Stimulated activated CD8-positive, alpha-beta memory T cell treated with anti-CD3 and anti-CD28 coated beads, Interleukin-12 subunit alpha, Interleukin-12 subunit beta, amount 100 ng/mL, for 24 hours (primary cell): ENCODE measurements around the gene MYO15B.

Source experiments
- DNase-seq: peaks from one replicate; pipeline ENCODE4 v3.0.0-alpha.2; 2020; ENCODE audit errors: extremely low read depth

Gene MYO15B

GRCh38 chr17:75665981-75666380 is 78.4 kb downstream of the MYO15B start:
- no peak for DNase-seq

DNA sequence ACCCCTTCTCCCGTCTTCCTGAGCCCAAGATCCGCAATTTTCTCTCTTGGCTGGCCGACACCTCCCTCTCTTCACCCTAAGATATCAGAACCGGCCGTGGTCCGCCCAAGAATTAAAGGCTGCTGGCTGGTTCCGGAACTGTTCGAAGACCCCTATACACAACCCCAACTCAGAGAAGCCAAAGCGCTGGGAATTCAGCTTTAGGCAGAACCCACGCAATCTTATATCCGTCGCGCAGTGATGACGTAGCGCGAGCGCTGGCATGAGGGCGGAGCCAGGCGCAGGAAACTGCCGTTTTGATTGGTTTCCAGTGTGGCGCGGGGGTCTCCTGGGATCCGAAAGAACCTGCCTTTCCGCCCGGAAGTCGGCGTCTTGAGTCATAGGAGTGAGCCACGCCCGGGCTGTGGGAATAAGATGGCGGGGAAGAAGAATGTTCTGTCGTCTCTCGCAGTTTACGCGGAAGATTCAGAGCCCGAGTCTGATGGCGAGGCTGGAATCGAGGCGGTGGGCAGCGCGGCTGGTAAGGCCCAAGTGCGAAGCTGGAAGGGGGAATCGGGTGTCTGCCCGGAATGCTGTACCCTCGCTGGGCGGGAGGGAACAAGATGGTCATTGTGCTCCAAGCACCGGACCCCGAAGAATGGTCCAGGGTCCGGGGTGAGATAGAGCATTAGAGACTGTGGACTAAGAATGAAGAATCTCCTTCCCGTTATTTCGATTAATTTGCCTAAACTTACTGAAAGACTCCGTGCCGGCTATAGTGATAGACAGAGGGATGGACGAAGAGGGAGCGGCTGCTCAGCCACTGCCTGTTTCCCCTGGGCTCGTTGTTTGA is 79.6 kb downstream of the MYO15B start, which contains the start of the genes RECQL5 and SAP30BP:
Gene RECQL5, minus strand, starts transcription at position 196 of the 832 bp plus-strand sequence. CDS start 597 bp downstream, outside the sequence.
Gene SAP30BP, plus strand, starts transcription at position 380 of the 832 bp plus-strand sequence. Its CDS starts 35 bp downstream, at position 415.
- DNase-seq, result peak; percentile 91

- DNase-seq, result no peak
Observed at GRCh38 chr17:75667825-75668224, 80.2 kb downstream of the MYO15B start.

DNA sequence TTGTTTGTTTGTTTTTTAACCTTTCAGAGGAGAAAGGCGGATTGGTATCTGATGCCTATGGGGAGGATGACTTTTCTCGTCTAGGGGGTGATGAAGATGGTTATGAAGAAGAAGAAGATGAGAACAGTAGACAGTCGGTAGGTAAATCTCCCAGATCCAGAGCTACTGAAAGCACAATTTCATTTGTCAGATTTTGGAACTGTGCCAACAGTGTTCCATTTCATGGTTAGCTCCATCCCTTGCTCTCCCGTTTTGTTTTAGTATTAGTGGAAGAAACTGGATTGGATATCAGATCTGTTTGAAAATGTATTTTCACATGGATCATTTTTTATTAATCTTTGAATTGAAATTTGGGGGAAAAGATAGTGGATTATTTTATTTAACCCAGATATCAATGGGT is 80.9 kb downstream of the MYO15B start:
- DNase-seq, result no peak

DNA sequence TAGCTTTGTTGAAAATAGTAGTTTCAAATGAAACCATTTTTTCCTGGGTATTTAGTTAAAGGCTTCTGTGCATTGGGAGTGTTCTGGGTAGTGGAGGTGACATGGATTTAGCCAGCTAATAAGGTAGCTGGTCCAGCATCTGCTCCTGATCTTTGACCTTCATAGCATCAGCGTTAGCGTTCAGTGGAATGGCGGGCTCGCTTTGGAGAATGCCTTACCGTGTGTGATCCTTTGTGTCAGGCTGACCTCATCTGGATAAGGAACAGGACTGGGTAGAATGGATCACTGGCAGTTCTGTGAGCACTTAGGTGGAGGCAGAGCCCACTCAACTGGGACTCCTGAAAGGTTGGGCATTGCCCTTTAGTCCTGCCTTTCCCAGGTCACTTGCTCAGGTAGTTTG is 83.3 kb downstream of the MYO15B start:
- no peak for DNase-seq

DNA sequence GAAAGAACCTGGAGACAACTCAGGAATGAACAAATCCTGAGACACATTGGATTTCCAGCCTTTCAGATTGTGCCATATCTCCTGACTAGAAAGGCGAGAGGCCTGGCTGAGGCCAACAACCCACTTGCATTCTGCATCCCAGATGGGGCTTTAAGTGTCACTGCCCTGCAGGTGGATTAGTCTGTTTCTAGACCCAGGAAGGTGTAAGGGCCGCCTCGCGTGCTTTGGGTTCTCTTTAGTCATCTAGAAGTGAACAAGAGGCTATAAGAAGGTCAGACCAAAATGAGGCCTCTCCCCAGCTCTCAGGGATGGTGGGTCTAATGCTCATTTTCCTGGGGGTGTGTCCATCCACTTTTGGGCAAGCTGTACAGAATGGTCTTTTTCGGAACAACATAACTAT is 84.4 kb downstream of the MYO15B start:
- DNase-seq, result no peak

DNA sequence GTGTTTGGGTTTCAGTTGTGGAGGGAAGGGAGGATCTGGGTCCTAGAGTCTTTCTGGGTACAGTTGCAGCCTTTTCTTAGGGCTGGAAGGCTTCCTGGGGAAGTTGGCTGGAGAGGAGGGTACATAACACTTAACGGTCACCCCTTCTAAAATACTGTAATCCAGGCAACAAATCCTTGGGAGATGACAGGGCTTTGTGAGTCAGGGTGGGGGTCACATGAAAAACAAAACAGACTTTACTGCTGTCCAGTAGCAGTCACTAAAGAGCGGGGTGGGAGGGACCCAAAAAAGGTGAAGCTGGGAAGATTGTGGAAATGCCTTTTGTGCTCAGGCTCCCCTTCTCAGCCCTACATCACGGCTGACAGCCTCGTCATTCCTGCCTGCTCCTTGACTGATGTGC is 85.9 kb downstream of the MYO15B start:
- no peak for DNase-seq
